ENCODE data around the gene UQCR10.

- TF ChIP-seq CTCF (conservative IDR thresholded peaks at IDR 0.05; ENCODE audit: low read depth, low read length) (no peak), SMC3 (IDR thresholded peaks at IDR 0.05; ENCODE audit: low read depth, low read length) (no peak), BHLHE40 (IDR thresholded peaks at IDR 0.05; ENCODE audit: low read depth, low read length) (no peak), CEBPB (IDR thresholded peaks at IDR 0.05; ENCODE audit: low read depth, low read length) (no peak), RCOR1 (IDR thresholded peaks at IDR 0.05; ENCODE audit: insufficient replicate concordance, low read length) (no peak), RAD21 (IDR thresholded peaks at IDR 0.05; ENCODE audit: low read length) (no peak), USF2 (IDR thresholded peaks at IDR 0.05; ENCODE audit: low read depth, low read length) (no peak)
Observed at GRCh38 chr22:29793396-29793795, 26.2 kb downstream of the UQCR10 start.
